Measurements from ENCODE around the gene FAM217B. TPM values are rescaled to one million over a fixed set of nuclear protein-coding genes. Genes with fewer than 3 reads are reported as not detected.

FAM217B gene
- total and polyA plus RNA-seq, 2 of the 8 experiments (the other 6 are each of a cell fraction or from before 2014, with no cell fraction given) = 5.4 to 28.5 TPM

- Histone ChIP-seq H4K91ac (replicated peaks; ENCODE audit: insufficient read length, low read length) (no peak overlapping the region), H3K23me2 (ENCODE audit: low read depth, low read length) (no peaks in the 10 kb centered on the region), H2BK20ac (ENCODE audit: low read length) (no peak overlapping the region), H3K79me2 (ENCODE audit: control insufficient read depth in 1 of 2, insufficient read depth in 2 of 2, low read length in 2 of 2) (no peaks in the 10 kb centered on the region), H2AK5ac (ENCODE audit: low read depth, low read length) (no peak overlapping the region), H3K4me3 (ENCODE audit: extremely low read depth in 1 of 4, insufficient read depth in 2 of 4, low read depth in 3 of 4, low read length in 4 of 4) (no peak overlapping the region), H3K36me3 (ENCODE audit: control insufficient read depth in 2 of 4, insufficient read depth in 4 of 4, low read length in 3 of 4) (no peaks in the 10 kb centered on the region), H2BK5ac (ENCODE audit: low read depth, low read length) (no peak overlapping the region), H3K79me1 (ENCODE audit: low read depth, low read length) (no peaks in the 10 kb centered on the region), H3K27ac (ENCODE audit: low read depth, low read length) (no peak overlapping the region), H3K18ac (ENCODE audit: extremely low read depth, low read length) (no peak overlapping the region), H3K14ac (ENCODE audit: insufficient read length) (no peak overlapping the region), H2BK15ac (ENCODE audit: low read length) (no peak overlapping the region), H4K5ac (ENCODE audit: insufficient read length, low read depth, low read length) (no peak overlapping the region), H2BK12ac (ENCODE audit: low read depth, low read length) (no peak overlapping the region), H3K4ac (replicated peaks; ENCODE audit: insufficient read length, low read depth, low read length) (no peak overlapping the region), H3K9ac (replicated peaks in 1 of 4; ENCODE audit: extremely low read depth in 1 of 4, low read depth in 3 of 4, low read length in 3 of 4) (no peak overlapping the region), H2BK120ac (replicated peaks; ENCODE audit: low read depth, low read length) (no peak overlapping the region), H3K4me2 (ENCODE audit: insufficient read depth in 1 of 2, low read depth in 2 of 2, low read length in 2 of 2) (no peak overlapping the region), H3K56ac (replicated peaks; ENCODE audit: insufficient read length, low read depth, low read length) (no peak overlapping the region), H3K27me3 (replicated peaks in 1 of 4; ENCODE audit: control insufficient read depth in 3 of 4, extremely low read depth in 1 of 4, insufficient read depth in 3 of 4, low read length in 3 of 4) (peaks cover 0 to 1% (median 0%) of the 10 kb centered on the region in 4 experiments; a peak in 1 of 7 replicates), H3K4me1 (replicated peaks in 1 of 4; ENCODE audit: control insufficient read depth in 3 of 4, insufficient read depth in 4 of 4, low read length in 3 of 4) (no peaks in the 10 kb centered on the region), H2AFZ (ENCODE audit: low read length) (no peak overlapping the region), H4K20me1 (replicated peaks in 1 of 2; ENCODE audit: control insufficient read depth in 1 of 2, insufficient read depth in 2 of 2, low read length in 2 of 2) (no peaks in the 10 kb centered on the region), H4K8ac (ENCODE audit: extremely low read depth, insufficient read depth, low read length) (no peak overlapping the region), H3K9me3 (ENCODE audit: insufficient read depth in 2 of 2, low read depth in 1 of 2, low read length in 1 of 2) (no peaks in the 10 kb centered on the region), H3K23ac (ENCODE audit: insufficient read length) (no peak overlapping the region)
- no peak for FAIRE-seq
- no peak for DNase-seq (ENCODE audit: low read depth in 1 of 2, low spot score in 2 of 2)
- ChIA-PET POLR2A (ENCODE audit: partially characterized antibody) (no interaction called here), CTCF (ENCODE audit: partially characterized antibody) (no interaction called here)
- TF ChIP-seq, protein P1, sequence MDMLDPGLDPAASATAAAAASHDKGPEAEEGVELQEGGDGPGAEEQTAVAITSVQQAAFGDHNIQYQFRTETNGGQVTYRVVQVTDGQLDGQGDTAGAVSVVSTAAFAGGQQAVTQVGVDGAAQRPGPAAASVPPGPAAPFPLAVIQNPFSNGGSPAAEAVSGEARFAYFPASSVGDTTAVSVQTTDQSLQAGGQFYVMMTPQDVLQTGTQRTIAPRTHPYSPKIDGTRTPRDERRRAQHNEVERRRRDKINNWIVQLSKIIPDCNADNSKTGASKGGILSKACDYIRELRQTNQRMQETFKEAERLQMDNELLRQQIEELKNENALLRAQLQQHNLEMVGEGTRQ (IDR thresholded peaks at IDR 0.05; ENCODE audit: low read length) = no peak
- no peak for TF ChIP-seq GABPA (IDR thresholded peaks at IDR 0.05; ENCODE audit: borderline replicate concordance, insufficient read depth, low read length)
- no peak for TF ChIP-seq CEBPB (IDR thresholded peaks at IDR 0.05; ENCODE audit: low read depth, low read length)
- no peak for TF ChIP-seq EZH2 (IDR thresholded peaks at IDR 0.05; ENCODE audit: low read depth, low read length, severe bottlenecking)
- TF ChIP-seq TAF7 (optimal IDR thresholded peaks at IDR 0.05; ENCODE audit: borderline replicate concordance, low read depth, low read length) = no peak
Observed at GRCh38 chr20:59920944-59921343, 19.2 kb upstream of the FAM217B start.

Measured in H1 (cell line).